Stimulated activated CD4-positive, alpha-beta T cell treated with anti-CD3 and anti-CD28 coated beads, Interleukin-12 subunit alpha, Interleukin-12 subunit beta, amount 100 ng/mL, for 24 hours (primary cell): ENCODE measurements around the gene MRPL34.
A peak's percentile ranks its signal among the peaks of the same experiment; 100 is the strongest.

Experiments used
- DNase-seq, 2 experiments: peaks; one replicate each; pipeline ENCODE4 v3.0.0-alpha.2; 2020; ENCODE audit warnings: low read depth in 2 of 2

MRPL34 gene

DNA sequence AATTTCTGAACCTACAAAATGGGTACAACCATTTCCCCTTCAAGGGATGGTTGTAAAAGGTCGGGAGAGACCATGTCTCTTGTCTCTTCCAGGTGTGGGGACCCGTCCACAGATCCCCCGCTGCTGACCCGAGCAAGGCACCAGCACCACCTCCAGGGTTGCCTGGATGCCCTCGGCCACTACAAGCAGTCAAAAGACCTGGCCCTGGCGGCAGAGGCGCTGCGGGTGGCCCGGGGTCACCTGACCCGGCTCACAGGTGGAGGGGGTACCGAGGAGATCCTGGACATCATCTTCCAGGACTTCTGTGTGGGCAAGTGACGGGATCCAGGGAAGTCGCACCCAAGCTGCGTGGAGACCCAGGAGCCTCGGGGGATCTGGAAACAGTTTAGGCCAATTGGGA lies 35.7 kb downstream of the MRPL34 start:
- DNase-seq: no peak

DNA sequence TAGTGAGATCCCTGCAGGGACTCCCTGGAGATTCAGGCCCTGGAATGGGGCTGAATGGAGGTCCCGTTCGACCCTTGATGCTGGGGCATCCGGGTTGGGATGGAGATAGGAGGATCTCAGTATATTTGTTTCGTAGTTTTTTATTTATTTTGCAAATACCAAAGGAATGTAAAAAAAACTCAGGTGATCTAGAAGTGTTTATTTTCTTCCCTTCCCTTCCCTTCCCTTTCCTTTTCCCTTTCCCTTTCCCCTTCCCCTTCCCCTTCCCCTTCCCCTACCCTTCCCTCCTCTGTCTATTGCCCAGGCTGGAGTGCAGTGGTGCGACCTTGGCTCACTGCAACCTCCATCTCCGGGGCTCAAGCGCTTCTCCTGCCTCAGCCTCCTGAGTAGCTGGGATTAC lies 36.2 kb downstream of the MRPL34 start:
- no peak for DNase-seq

DNA sequence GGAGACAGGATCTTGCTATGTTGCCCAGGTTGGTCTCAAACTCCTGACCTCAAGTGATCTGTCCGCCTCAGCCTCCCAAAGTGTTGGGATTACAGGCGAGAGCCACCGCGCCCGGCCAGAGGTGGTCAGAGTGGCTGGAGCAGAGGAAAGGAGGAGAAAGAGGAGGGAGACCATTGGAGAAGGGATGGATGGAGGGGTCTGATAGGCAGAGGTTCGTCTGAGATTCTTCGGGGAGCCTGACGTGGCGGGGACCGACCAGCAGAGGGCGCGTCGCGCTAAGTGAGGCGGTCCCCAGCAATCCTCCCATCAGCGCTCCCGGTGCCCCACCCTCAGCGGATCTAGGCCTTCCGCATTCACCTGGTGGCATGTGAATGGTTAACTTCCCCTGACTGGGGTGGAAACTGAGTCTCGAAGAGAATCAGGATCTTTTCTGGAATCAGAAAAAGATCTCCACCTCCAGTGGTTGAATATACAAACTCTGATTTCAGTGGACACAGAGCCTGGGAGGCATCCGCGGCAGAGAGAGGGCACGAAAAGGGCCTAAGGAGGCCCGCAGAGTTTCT lies 40.5 kb downstream of the MRPL34 start:
- DNase-seq: peak; percentile 65 to 75

DNA sequence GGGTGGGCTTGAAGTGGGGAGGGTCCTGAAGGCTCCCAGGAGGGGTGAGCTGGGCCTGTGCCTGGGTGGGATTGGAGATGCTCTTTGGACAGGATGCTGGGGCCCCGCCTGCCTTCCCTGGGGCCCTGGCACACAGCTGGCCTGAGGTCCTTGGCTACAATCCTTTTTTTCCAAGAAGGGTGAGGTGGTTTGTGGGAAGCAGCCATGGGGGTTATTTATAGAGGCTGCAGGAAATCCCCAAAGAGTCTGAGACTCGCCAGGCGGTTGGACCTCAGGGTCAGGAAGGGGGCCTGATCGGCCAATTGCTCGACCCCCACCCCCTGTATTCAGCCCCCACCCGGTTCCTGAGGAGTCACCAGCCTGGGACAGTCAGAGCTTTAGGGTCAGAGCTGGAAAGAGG lies 41.7 kb downstream of the MRPL34 start:
- no peak for DNase-seq

DNA sequence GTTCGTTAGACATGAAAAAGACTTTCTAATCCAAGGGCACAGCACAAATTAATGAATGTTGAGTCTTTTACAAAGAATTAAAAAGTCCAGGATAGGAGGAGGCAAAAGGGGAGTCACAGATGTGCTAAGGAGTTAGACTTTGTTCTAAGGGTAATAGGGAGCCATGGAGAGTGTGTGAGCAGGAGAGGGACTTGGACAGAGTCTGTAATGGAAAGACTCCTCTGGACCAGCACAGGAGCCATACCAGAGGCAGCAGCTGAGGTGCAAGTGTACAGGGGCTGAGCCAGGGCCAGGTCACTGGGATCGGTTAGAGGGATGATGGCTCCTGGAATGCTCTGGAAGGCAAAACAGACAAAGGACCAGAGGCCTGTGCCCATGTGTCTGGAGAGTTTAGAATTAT lies 42.2 kb downstream of the MRPL34 start:
- DNase-seq: no peak

DNA sequence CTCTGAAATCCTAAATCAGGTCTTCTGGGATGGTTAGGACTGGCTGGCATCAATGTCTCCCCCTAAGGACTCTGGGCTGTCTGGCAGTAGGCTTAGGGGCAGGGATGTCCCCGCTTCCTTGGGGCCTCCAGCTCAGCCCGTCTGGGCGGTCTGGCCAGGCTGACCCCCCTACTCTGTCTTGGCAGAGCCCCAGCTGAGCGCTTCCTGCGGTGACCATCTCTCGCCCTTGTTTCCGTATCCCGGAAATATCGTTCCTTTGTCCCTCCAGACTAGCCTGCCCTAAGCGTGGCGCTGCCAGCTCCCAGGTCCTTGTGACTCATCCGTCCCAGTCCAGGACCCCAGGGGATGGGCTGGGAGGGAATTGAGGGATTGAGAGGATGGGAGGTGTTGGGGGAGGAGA lies 43.0 kb downstream of the MRPL34 start:
- DNase-seq: no peak

DNA sequence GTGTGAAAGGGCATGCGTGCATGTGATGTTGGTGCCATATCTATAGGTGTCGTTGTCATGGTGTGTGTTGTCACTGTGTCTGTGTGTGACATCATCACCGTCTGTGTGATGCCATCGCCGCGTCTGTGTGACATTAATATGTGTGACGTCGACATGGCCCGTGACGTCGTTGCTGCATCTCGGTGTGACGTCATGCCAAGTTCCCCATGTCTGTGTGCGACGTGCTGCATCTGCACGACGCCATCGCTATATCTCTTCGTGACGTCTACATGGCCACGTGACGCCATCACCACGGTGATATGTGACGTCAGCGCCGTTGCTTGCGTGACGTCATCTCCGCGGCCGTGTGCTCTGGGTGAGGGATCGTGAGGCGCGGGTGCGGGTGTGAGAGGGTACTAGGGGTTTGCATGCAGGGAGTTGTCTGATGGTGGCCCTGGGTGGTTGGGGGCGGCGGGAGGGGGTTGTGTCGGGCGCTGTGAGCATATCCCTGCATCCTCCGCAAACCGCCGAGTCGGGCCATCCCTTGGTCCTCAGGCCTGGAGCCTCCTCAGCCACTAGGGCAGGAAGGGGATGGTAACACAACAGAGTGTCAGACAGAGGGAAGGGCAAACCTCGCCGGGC lies 46.3 kb downstream of the MRPL34 start:
- DNase-seq: no peak

DNA sequence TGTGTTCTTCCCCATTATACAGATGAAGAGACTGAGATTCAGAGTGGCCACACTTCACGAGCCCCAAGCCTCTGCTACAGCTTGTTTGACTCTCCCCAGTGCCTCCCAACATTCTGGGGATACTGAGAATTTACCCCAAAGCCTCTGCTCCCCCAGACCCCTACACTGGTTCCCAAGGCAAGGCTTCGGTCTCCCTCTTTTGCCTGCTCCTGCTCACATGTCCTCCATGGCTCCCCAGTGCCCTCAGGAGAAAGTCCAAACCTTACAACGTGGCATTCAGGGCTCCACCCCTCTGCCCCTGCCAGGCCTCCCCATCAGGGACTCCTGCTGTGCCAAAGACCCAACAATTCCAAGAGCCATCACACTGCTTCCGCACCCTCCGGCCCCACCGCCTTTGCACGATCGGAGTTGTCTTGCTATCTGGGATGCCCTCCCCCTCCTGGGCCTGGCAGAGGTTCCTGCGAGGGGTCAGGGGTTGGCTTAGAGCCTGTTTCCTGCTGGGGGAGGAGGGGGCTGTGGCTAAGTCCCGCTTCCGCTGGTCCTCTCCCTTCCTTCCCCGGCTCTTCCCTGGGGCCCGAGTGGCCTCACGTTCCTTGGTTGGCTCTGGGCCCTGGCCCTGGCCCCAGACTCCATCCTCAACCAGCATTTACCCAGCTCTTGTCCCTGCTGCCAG lies 47.1 kb downstream of the MRPL34 start:
- DNase-seq: no peak

DNA sequence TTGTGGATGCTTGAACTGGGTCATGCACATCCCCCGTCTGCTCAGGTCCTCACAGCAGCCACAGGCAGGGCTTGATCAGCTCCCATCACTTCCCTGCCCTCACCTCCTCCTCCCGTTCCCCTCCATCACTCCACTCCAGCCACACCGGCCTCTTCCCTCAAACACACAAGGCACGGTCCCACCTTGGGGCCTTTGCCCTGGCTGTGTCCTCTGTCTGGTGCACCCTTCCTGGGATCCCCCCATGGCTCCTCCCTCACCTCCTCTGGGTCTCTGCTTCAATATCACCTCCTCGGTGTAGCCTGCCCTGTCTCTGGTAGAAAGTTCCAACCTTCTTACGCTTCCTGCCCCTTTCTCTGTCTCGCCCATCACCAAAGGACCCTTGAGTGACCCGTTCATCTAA lies 47.7 kb downstream of the MRPL34 start:
- DNase-seq: no peak
